NCI-H2196 (cell line): ENCODE data around the gene TLR6.
A peak's percentile ranks its signal among the peaks of the same experiment; 100 is the strongest.

Source experiments
- DNase-seq: peaks from one replicate; lab custom pipeline; 2025; ENCODE audit not compliant: unreplicated experiment; lab: John Stamatoyannopoulos, UW

Gene TLR6

DNA sequence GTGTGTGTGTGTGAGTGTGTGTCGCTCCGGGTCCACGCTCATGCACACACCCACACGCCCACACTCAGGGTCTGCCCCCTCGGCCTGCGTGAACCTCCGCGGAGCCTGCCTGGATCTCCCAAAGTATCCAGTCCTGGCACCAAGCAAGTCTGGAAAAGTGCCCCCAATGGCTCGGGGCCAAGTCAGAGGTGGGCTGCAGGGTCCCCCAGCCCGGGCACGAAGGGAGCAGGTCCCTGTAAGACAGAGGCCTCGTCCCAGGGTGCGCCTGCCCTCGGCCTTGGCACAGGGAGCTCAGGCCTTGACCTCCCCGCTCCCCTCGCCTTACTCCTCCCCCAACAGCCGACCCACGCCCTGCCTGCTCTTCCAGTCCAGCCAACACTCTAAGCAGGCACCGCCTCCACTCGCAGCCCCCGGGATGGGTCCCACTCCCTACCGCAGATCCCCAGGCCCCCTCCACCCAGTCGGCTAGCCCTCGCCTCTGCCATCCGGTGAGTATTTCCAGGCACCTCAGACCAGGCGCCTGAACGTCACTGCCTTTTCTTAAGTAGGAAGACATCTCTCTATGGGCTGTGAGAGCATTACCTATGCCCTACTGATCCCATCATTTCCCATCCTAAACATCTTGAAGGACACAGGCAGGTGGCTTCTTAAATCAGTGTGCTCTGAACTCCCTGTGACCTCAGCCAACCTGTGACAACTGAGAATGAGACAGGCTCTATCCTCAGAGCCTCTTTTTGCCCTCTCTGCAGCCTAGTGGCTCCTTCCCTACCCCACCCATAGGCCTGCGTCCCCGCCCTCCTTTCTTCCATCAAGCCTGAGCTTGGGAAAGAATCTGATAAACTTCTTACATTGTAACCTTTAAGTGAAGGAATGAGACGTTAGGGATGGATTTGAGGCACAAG lies 11.7 kb upstream of the TLR6 start:
- no peak for DNase-seq

DNA sequence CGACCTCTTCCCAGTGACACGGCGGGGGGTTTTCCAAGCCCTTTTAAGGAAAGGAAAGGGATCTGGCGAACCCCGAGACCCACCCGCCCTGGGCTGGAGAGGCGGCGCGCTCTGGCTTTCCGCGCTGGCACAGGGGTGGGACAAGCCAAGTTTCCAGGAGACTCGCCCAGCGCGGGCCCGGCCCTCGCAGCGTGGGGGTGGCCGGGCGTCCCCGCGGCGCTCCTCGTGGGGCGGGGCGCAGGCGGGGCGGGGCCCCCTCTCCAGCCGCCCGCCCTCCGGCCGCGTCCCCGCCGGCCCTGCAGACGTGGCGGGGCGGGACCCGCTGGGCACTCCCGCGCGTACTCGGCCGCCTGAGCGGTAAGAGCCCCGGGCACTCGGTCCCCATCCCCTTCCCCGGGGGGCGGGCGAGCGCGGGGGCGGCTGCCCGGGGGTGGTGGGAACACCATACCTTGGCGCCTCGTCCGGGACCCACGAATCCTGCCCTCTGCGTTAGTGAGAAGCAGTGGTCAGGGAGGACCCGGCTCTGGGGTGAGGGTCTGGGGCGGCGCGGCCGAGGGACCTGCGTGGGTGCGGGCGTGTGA lies 11.0 kb upstream of the TLR6 start, which contains the start of gene FAM114A1:
FAM114A1 (plus strand) TSS at position 329 of the 581 bp plus-strand sequence. CDS start 10,273 bp downstream, outside the sequence.
- peak; percentile 67 for DNase-seq

GRCh38 chr4:38866973-38867477 lies 10.4 kb upstream of the TLR6 start:
- no peak for DNase-seq

- no peak for DNase-seq
Measured at GRCh38 chr4:38865445-38865844, 8.8 kb upstream of the TLR6 start.

GRCh38 chr4:38861791-38862190 lies 5.2 kb upstream of the TLR6 start:
- DNase-seq, result no peak

DNA sequence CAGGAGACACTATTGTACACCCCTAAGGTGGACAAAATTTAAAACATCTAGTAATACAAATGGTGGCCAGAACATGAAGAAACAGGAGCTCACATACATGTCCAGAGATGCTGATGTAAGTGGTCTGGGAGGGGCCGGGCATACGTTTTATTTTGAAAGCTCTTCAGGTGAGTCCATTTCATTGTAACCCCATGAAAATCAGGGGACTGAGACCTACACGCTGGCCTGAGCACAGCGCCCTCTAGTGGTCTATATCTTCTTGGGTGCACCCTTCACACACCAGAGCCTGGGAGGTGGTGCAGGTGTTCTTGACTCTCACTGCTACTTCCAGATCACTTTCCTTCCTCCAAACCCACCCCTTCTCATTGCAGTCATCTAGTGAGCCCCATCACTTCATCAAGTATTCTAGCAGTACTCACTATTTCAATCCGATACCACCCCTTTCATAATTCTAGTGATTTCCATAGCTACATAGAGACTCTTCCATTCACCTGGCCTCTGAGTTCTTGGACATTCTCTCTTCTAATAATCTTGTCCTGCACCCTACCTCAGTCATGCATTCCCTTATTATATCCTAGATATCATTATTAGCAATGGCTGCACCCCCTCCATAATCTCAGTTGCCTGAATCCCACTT lies 4.3 kb upstream of the TLR6 start:
- peak; percentile 42 for DNase-seq

DNA sequence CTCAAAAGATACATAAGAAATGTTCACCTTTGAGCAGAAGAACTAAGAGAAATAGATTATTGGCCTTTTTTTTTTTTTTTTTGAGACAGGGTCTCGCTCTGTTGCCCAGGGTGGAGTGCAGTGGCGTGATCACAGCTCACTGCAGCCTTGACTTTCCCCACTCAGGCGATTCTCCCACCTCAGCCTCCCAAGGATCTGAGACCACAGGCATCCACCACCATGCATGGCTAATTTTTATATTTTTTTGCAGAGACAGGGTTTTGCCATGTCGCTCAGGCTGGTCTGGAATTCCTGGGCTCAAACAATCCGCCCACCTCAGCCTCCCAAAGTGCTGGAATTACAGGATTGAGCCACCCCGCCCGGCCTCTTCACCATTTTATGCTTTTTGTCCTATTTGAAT lies 2.9 kb upstream of the TLR6 start:
- no peak for DNase-seq

DNA sequence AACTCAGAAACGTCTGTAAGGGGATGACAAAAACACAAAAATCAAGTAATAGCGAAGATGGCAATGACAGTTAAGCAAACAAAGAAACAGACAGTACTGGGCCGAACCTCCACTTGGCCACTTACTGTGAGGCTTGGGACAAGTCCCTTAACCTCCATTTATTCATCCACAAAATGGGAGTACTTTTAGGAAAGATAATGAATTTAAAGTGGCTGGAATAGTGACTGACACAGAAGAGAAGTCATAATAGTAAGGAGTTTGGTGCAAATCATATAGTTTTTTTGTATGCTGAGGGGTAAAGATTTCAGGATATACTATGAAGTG lies 1.4 kb upstream of the TLR6 start:
- no peak for DNase-seq

DNA sequence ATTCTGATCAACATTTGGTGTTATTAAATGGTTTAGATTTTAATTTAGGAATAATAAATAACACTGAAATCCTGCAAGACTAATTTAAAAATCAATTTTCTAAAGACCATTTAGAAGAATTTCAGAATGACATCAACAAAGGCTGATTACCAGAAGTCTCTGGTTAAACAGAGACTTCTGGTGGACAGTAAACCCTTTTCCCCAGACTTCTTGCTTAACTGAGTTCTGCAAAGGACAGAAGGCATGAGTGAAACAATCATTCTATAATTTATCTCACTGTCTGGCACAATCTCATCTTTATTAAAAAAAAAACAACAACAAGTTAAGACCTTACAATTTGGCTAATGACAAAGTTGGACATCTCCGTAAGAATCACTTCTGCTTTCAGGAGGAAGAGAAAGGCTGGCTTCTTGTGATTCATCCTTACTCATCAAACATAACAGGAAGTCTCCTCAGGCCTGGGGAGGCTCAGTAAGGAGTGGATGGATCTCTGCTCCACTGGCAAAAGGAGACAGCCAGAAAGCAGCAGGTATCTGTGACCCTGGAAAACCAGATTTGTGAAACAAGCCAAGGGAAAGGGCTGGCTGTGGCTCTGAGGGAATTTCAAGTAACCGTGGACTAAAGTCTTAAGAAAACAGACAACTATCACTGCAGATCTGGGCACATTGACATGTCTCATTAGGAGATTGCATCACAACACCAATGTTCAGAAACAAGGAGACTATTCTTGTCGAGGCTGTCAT lies 908 bp upstream of the TLR6 start:
- no peak for DNase-seq

GRCh38 chr4:38856046-38856445 lies 571 bp downstream of the TLR6 start:
- DNase-seq, result no peak

DNA sequence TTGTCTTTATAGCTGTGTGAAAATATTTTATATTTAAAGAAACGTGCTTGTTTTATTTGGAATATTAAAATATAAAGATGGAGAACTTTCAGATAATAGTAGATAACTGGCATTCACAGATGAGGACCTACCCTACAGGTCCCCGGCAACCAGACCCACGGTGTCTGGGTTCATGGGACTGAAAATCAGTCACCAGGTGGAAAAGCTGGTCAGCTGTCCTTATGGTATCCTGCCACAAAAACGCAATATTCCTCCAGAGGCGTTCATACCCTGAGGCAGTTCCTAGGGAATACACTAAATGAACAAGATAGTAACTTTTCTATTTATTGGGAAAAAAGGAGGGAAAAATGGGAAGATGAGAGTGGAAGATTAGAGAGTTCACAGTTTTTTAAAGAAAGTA lies 1.2 kb downstream of the TLR6 start:
- no peak for DNase-seq

DNA sequence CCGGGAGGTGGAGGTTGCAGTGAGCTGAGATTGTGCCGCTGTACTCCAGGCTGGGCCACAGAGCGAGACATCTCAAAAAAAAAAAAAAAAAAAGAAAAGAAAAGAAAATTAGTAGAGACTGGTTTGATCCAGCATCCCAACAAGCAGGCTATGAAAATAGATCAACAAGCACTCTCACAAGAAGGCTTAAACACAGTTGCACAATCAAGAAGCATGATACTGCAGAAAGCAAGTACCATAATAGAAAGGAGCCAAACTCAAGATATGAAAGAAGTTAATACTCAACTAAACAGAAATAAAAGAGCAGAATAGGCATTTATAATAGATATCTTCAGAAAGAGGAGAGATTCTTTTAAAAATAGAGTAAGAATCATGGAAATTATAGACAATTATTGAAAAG lies 10.6 kb downstream of the TLR6 start:
- DNase-seq, result no peak

- peak; percentile 14 for DNase-seq
Measured at GRCh38 chr4:38842994-38843393, 13.6 kb downstream of the TLR6 start.

DNA sequence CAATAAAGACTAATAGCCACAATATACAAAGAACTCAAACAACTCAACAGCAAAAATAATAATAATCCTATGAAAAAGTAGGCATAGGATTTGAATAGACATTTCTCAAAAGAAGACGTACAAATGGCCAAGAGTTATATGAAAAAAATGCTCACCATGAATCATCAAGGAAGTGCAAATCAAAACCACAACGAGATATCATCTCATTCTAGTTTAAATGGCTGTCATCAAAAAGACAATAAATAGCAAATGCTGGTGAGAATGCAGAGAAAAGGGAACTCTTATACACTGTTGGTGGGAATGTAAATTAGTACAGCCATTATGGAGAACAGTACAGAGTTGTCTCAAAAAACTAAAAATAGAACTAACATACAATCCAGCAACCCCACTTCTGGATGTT lies 18.8 kb downstream of the TLR6 start:
- DNase-seq, result no peak

GRCh38 chr4:38837334-38837733 lies 19.3 kb downstream of the TLR6 start:
- DNase-seq, result no peak

DNA sequence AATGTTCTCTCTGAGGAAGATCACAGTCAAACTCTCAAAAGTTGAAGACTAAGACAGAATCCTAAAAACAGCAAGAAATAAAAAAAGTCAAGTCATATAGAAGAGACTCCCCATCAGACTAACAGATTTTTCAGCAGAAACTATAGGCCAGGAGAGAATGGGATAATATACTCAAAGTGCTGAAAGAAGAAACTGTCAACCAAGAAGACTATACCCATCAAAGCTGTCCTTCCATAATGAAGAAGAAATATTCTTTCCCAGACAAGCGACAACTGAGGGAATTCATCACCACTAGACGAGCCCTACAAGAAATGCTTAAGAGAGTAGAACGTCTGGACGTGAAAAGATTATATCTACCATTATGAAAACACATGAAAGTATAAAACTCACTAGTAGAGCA lies 22.0 kb downstream of the TLR6 start:
- no peak for DNase-seq

DNA sequence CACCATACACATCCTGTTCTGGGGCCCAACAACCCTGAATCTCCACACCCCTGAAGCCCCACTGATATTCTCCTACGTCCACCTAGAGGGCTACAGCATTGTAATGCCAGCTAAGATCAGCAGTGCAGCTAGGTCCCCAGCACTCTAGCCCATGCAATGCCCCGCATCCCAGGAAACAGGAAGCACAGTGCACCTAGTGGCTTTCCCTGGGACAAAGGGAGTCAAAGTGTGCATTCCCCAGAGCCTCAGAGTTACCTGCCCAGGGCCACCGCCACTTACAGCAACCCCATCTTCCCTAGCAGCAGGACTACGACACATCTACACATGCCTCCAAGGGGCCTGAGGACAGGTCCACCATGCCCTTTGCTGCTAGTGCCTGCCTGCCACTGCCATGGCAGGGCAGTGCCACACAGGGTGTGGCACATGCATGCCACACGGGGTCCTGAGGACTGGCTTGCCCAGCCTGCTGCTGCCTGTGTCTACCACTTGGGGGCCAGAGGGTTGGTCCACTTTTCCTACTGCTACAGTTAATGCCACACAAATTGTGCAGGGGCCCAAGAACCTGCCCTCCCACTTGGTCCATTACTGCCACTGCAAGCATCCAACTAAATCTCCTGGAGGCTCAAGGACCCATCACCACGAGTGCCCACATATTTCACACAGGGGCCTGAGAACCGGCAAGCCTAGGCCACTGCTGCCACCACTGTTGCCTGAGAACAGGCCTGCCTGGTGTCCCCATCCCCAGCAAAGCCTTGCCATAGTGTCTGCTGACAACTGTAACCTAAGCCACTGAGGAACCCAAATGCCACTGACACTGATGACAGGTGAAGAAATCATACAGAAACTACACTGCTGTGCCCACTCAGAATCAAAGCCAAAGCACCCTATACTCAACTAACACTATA lies 23.7 kb downstream of the TLR6 start:
- DNase-seq, result no peak

DNA sequence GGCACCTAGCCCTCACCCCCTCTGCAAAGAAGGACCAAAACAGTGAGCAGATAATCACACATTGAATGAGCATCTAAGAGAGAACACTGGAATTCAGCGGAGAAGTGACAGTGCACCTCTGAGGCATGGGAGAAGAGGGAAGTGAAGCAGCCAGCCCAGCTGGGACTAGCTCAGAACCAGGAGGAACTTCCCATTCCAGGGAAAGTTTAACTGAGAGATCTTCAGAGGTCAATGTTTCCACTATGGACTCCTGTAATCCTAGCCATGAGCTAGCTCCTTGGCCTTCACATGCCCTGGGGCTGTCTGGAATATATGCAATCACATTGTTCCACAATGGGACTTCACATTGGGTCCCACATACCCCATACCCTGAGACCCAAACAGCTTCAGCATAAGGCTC lies 24.4 kb downstream of the TLR6 start:
- no peak for DNase-seq

GRCh38 chr4:38831653-38832052 lies 25.0 kb downstream of the TLR6 start:
- DNase-seq, result no peak

- no peak for DNase-seq
Measured at GRCh38 chr4:38829237-38829636, 27.4 kb downstream of the TLR6 start.
